HepG2 (cell line): ENCODE results near the gene AXIN2. TPM values are rescaled to one million over a fixed set of nuclear protein-coding genes. Genes with fewer than 3 reads are reported as not detected.

Experiments used
- ARNTL ChIP-seq: sonication (generic); formaldehyde crosslinking; IDR thresholded peaks from 2 replicates; pipeline ENCODE4 v1.4.0; 2020; ENCODE audit warnings: mild to moderate bottlenecking, missing genetic modification reagents
- DBP ChIP-seq: sonication (generic); formaldehyde crosslinking; IDR thresholded peaks from 2 replicates; pipeline ENCODE4 v1.4.0; 2020; ENCODE audit warnings: missing genetic modification reagents; ENCODE audit errors: not compliant biosample characterization
- ESRRA ChIP-seq: sonication (generic); formaldehyde crosslinking; IDR thresholded peaks from 2 replicates; pipeline ENCODE4 v1.5.1; 2020; ENCODE audit warnings: mild to moderate bottlenecking, low read depth, missing genetic modification reagents
- FIP1L1 ChIP-seq: fragments of 200-400 bp; formaldehyde crosslinking; IDR thresholded peaks from 2 replicates; pipeline ENCODE4 v1.6.1; 2018; ENCODE audit warnings: low read depth, mild to moderate bottlenecking, low read length, moderate library complexity, borderline replicate concordance; ENCODE audit not compliant: insufficient read depth
- ISL2 ChIP-seq: sonication (generic); formaldehyde crosslinking; IDR thresholded peaks from 2 replicates; pipeline ENCODE4 v1.5.0; 2020; ENCODE audit warnings: missing genetic modification reagents
- MEIS1 ChIP-seq: sonication (generic); formaldehyde crosslinking; IDR thresholded peaks from 2 replicates; pipeline ENCODE4 v1.9.0; 2021; ENCODE audit warnings: mild to moderate bottlenecking, missing genetic modification reagents, moderate library complexity, borderline replicate concordance
- NCOA2 ChIP-seq: sonication (generic); formaldehyde crosslinking; IDR thresholded peaks from 2 replicates; pipeline ENCODE4 v1.8.0; 2022; ENCODE audit warnings: inconsistent platforms
- NCOR1 ChIP-seq: fragments of 200-600 bp; sonication (generic); IDR thresholded peaks from 2 replicates; pipeline ENCODE4 v1.7.0; 2017; ENCODE audit warnings: antibody characterized with exemption, low read length, borderline replicate concordance
- PPARG ChIP-seq: conservative IDR thresholded peaks from 2 replicates; pipeline ENCODE4 v1.6.1; 2016; ENCODE audit warnings: missing biosample characterization, missing genetic modification reagents
- PRMT3 ChIP-seq: sonication (generic); formaldehyde crosslinking; IDR thresholded peaks from 2 replicates; pipeline ENCODE4 v1.8.1; 2022; ENCODE audit warnings: low read depth, mild to moderate bottlenecking, moderate library complexity, missing genetic modification reagents, borderline replicate concordance
- PRPF4 ChIP-seq: fragments of 200-400 bp; formaldehyde crosslinking; IDR thresholded peaks from 2 replicates; pipeline ENCODE4 v1.6.1; 2016; ENCODE audit warnings: low read length, low read depth; ENCODE audit not compliant: poor library complexity, severe bottlenecking
- SP4 ChIP-seq: sonication (generic); formaldehyde crosslinking; IDR thresholded peaks from 2 replicates; pipeline ENCODE4 v1.8.1; 2023; ENCODE audit warnings: mild to moderate bottlenecking, missing genetic modification reagents
- TCF7L2 ChIP-seq: IDR thresholded peaks from 2 replicates; pipeline ENCODE4 v1.6.1; 2011; ENCODE audit warnings: mild to moderate bottlenecking, low read depth, low read length, moderate library complexity
- THYN1 ChIP-seq: sonication (generic); formaldehyde crosslinking; IDR thresholded peaks from 2 replicates; pipeline ENCODE4 v1.8.1; 2023; ENCODE audit warnings: low read depth, mild to moderate bottlenecking, moderate library complexity, missing genetic modification reagents, borderline replicate concordance
- XRCC5 ChIP-seq: fragments of 200-400 bp; formaldehyde crosslinking; optimal IDR thresholded peaks from 2 replicates; pipeline ENCODE3; 2017; ENCODE audit warnings: mild to moderate bottlenecking, low read length
- ZBTB26 ChIP-seq: IDR thresholded peaks from 2 replicates; pipeline ENCODE4 v1.6.1; 2016; ENCODE audit warnings: missing compliant biosample characterization, missing genetic modification reagents, borderline replicate concordance
- ZFY ChIP-seq: sonication (generic); formaldehyde crosslinking; IDR thresholded peaks from 2 replicates; pipeline ENCODE4 v1.4.0; 2020; ENCODE audit warnings: missing genetic modification reagents
- ZNF501 ChIP-seq: sonication (generic); formaldehyde crosslinking; IDR thresholded peaks from 2 replicates; pipeline ENCODE4 v1.5.1; 2020; ENCODE audit warnings: mild to moderate bottlenecking, moderate library complexity, missing genetic modification reagents
- ZNF644 ChIP-seq: IDR thresholded peaks from 2 replicates; pipeline ENCODE4 v1.6.1; 2016; ENCODE audit warnings: low read depth
- ZNF746 ChIP-seq: sonication (generic); formaldehyde crosslinking; IDR thresholded peaks from 2 replicates; pipeline ENCODE4 v1.8.0; 2022; ENCODE audit warnings: mild to moderate bottlenecking, missing genetic modification reagents
- polyA plus RNA-seq, 8 experiments: library from polyadenylated mRNA; depleted of rRNA in 3 of 8; stranded (reverse) in 7 of 8; unstranded in 1 of 8; fragments of >200 nt; fragmentation: Illumina TruSeq in 4 of 8; extraction: Trizol in 4 of 8; gene quantifications; 2 replicates each; pipeline versions ENCODE4 v1.2.1 to v1.2.3, GENCODE V29; 2011 to 2016; ENCODE audit warnings: low read depth in 4 of 8, missing spikeins in 1 of 8, mixed read lengths in 1 of 8; ENCODE audit not compliant: insufficient read depth in 1 of 8
- total RNA-seq, 5 experiments: library from RNA; depleted of rRNA; stranded (reverse); fragments of >200 nt; fragmentation: Illumina TruSeq; extraction: Trizol; gene quantifications; 2 replicates each; pipeline ENCODE4 v1.2.3, GENCODE V29; 2016; ENCODE audit warnings: low read depth in 1 of 5
- TF ChIP-seq, protein P1 (sequence below): sonication (generic); formaldehyde crosslinking; IDR thresholded peaks from 2 replicates; pipeline ENCODE4 v1.4.0; 2020; ENCODE audit warnings: missing genetic modification reagents, low read depth, mild to moderate bottlenecking, borderline replicate concordance
- TF ChIP-seq, protein P2 (sequence below): sonication (generic); formaldehyde crosslinking; IDR thresholded peaks from 2 replicates; pipeline ENCODE4 v1.5.0; 2020; ENCODE audit warnings: mild to moderate bottlenecking, missing genetic modification reagents

Gene AXIN2
- total and polyA plus RNA-seq, 2 of the 13 experiments (the other 11 are each of a cell fraction or from before 2014, with no cell fraction given): 58.6 to 63.4 TPM

DNA sequence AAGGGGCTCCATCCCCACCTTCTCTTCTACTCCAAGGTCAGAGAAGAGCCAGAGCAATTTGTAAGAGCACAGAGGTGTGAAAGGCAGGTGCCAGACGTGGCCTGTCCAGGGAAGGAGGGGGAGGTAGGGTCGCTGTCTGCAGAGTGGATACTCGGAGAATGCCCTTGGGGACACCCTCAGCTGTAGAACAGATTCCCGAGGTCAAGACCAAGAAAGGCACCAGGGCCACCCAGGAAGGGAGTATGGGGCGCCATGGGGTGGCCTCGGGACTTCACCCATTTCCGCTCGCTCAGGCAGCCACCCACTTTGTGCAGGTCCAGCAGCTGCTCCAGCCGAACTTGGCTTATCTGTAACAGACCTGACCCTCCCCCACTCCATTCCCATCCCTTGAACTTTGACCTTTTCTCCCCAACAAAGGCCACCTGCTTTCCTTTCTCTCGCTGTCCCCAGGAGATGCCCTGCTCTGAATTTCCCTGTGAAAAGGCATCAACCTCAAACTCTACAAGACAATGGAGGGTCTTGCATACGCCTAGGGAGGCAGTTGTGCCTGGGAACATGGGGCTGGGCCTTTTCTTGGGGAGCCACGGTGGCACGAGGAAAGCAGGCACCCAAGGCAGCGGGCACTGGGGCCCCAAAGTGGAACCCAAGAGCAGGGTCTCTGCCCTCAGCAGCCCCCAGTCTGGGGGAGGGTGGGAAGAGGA lies 11.3 kb upstream of the AXIN2 start (continued):
- TF ChIP-seq, protein P1, sequence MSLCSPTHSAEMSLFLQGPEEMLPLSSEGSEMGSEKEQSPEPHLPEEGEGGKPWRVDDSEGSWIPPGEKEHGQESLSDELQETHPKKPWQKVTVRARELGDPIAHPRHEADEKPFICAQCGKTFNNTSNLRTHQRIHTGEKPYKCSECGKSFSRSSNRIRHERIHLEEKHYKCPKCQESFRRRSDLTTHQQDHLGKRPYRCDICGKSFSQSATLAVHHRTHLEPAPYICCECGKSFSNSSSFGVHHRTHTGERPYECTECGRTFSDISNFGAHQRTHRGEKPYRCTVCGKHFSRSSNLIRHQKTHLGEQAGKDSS (CRISPR knock-in tag): 0 out of 2 replicates have a peak, but pooled peaks have one; percentile 34
- TF ChIP-seq DBP (CRISPR knock-in tag): no peak
- no peak for TF ChIP-seq ISL2 (CRISPR knock-in tag)
- TF ChIP-seq ZNF746 (CRISPR knock-in tag): no peak; the same call in 1 of the 2 replicates
- peak; percentile 67; the same call in 1 of the 2 replicates for TF ChIP-seq NCOR1
- no peak for TF ChIP-seq THYN1 (CRISPR knock-in tag)
- TF ChIP-seq TCF7L2: no peak
- TF ChIP-seq FIP1L1: no peak
- peak; percentile 27; the same call in 1 of the 2 replicates for TF ChIP-seq PPARG (CRISPR knock-in tag)
- peak; percentile 43; the same call in 1 of the 2 replicates for TF ChIP-seq ESRRA (CRISPR knock-in tag)
- TF ChIP-seq ZNF644 (CRISPR knock-in tag): 0 out of 2 replicates have a peak, but pooled peaks have one; percentile 41
- TF ChIP-seq ZNF501 (CRISPR knock-in tag): no peak; the same call in 1 of the 2 replicates
- TF ChIP-seq, protein P2, sequence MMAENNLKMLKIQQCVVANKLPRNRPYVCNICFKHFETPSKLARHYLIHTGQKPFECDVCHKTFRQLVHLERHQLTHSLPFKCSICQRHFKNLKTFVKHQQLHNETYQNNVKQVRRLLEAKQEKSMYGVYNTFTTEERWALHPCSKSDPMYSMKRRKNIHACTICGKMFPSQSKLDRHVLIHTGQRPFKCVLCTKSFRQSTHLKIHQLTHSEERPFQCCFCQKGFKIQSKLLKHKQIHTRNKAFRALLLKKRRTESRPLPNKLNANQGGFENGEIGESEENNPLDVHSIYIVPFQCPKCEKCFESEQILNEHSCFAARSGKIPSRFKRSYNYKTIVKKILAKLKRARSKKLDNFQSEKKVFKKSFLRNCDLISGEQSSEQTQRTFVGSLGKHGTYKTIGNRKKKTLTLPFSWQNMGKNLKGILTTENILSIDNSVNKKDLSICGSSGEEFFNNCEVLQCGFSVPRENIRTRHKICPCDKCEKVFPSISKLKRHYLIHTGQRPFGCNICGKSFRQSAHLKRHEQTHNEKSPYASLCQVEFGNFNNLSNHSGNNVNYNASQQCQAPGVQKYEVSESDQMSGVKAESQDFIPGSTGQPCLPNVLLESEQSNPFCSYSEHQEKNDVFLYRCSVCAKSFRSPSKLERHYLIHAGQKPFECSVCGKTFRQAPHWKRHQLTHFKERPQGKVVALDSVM (CRISPR knock-in tag): no peak
- TF ChIP-seq PRPF4: no peak
- TF ChIP-seq XRCC5: peak; percentile 23
- no peak for TF ChIP-seq PRMT3
- TF ChIP-seq MEIS1: 0 out of 2 replicates have a peak, but pooled peaks have one; percentile 66
- 0 out of 2 replicates have a peak, but pooled peaks have one; percentile 40 for TF ChIP-seq ARNTL (CRISPR knock-in tag)
- TF ChIP-seq ZBTB26 (CRISPR knock-in tag): peak; percentile 62; the same call in 1 of the 2 replicates
- TF ChIP-seq ZFY (CRISPR knock-in tag): peak; percentile 32; the same call in 1 of the 2 replicates
- TF ChIP-seq SP4: no peak
- 0 out of 2 replicates have a peak, but pooled peaks have one; percentile 51 for TF ChIP-seq NCOA2 (CRISPR knock-in tag)
